H9 (cell line): Measurements from ENCODE around the gene CINP. TPM values are rescaled to one million over a fixed set of nuclear protein-coding genes. Genes with fewer than 3 reads are reported as not detected.

ENCODE experiments used
- DNase-seq: peaks from one replicate; pipeline ENCODE4 v3.0.0-alpha.2; 2017
- H2AFZ ChIP-seq: one replicate; pipeline ENCODE4 v1.6.1; 2013; ENCODE audit warnings: mild to moderate bottlenecking, low read length, control low read depth, moderate library complexity
- H2AK5ac ChIP-seq: 2 replicates; pipeline ENCODE4 v1.6.1; 2013; ENCODE audit warnings: low read length, control low read depth, mixed read lengths; ENCODE audit not compliant: insufficient read length
- H2BK120ac ChIP-seq: one replicate; pipeline ENCODE4 v1.6.1; 2013; ENCODE audit warnings: low read depth, mild to moderate bottlenecking, low read length, control low read depth, inconsistent platforms; ENCODE audit not compliant: poor library complexity, severe bottlenecking
- H2BK12ac ChIP-seq: 2 replicates; pipeline ENCODE4 v1.6.1; 2013; ENCODE audit warnings: low read length, control low read depth, mixed read lengths, low read depth; ENCODE audit not compliant: insufficient read length
- H2BK15ac ChIP-seq: 2 replicates; pipeline ENCODE4 v1.6.1; 2013; ENCODE audit warnings: low read depth, low read length, control low read depth
- H2BK20ac ChIP-seq: one replicate; pipeline ENCODE4 v1.6.1; 2013; ENCODE audit warnings: low read depth, mild to moderate bottlenecking, low read length, control low read depth, inconsistent platforms; ENCODE audit not compliant: poor library complexity, severe bottlenecking
- H2BK5ac ChIP-seq: 2 replicates; pipeline ENCODE4 v1.6.1; 2013; ENCODE audit warnings: low read length, control low read depth, mixed read lengths; ENCODE audit not compliant: insufficient read length
- H3K14ac ChIP-seq: 2 replicates; pipeline ENCODE4 v1.6.1; 2013; ENCODE audit warnings: low read length, control low read depth; ENCODE audit not compliant: insufficient read depth
- H3K18ac ChIP-seq: 2 replicates; pipeline ENCODE4 v1.6.1; 2013; ENCODE audit warnings: low read depth, mild to moderate bottlenecking, mixed read lengths, low read length, control low read depth; ENCODE audit not compliant: insufficient read length
- H3K23ac ChIP-seq: 2 replicates; pipeline ENCODE4 v1.6.1; 2013; ENCODE audit warnings: low read length, control low read depth, mixed read lengths, low read depth; ENCODE audit not compliant: insufficient read length
- H3K23me2 ChIP-seq: 2 replicates; pipeline ENCODE4 v1.6.1; 2013; ENCODE audit warnings: low read depth, mild to moderate bottlenecking, mixed read lengths, low read length, control low read depth; ENCODE audit not compliant: insufficient read length, poor library complexity, severe bottlenecking
- H3K27ac ChIP-seq: 2 replicates; pipeline ENCODE4 v1.5.1; 2013; ENCODE audit warnings: low read length, control low read depth, mixed read lengths, low read depth; ENCODE audit not compliant: insufficient read length
- H3K27me3 ChIP-seq: 2 replicates; pipeline ENCODE4 v1.6.1; 2013; ENCODE audit warnings: low read length, control low read depth, inconsistent platforms; ENCODE audit not compliant: insufficient read depth
- H3K4ac ChIP-seq: 2 replicates; pipeline ENCODE4 v1.6.1; 2013; ENCODE audit warnings: low read depth, mild to moderate bottlenecking, control low read depth, inconsistent platforms, low read length, moderate library complexity
- H3K4me1 ChIP-seq: 2 replicates; pipeline ENCODE4 v1.6.1; 2013; ENCODE audit warnings: low read length, control low read depth, inconsistent platforms; ENCODE audit not compliant: insufficient read depth
- H3K4me2 ChIP-seq: 2 replicates; pipeline ENCODE4 v1.6.1; 2013; ENCODE audit warnings: low read length, control low read depth, mixed read lengths; ENCODE audit not compliant: insufficient read length, insufficient read depth
- H3K56ac ChIP-seq: 2 replicates; pipeline ENCODE4 v1.6.1; 2013; ENCODE audit warnings: low read depth, mild to moderate bottlenecking, mixed read lengths, low read length, control low read depth; ENCODE audit not compliant: insufficient read length
- H3K79me1 ChIP-seq: 2 replicates; pipeline ENCODE4 v1.6.1; 2013; ENCODE audit warnings: low read depth, mild to moderate bottlenecking, moderate library complexity, low read length, control low read depth, inconsistent platforms; ENCODE audit not compliant: insufficient read depth, poor library complexity, severe bottlenecking
- H3K79me2 ChIP-seq: 2 replicates; pipeline ENCODE4 v1.6.1; 2013; ENCODE audit warnings: low read length, control low read depth, inconsistent platforms; ENCODE audit not compliant: insufficient read depth
- H3K9ac ChIP-seq: 2 replicates; pipeline ENCODE4 v1.6.1; 2013; ENCODE audit warnings: low read length, control low read depth, mixed read lengths; ENCODE audit not compliant: insufficient read length; ENCODE audit errors: extremely low read depth
- H3K9me3 ChIP-seq: one replicate; pipeline ENCODE4 v1.6.1; 2013; ENCODE audit warnings: low read depth, low read length, inconsistent platforms; ENCODE audit not compliant: control insufficient read depth
- H3T11ph ChIP-seq: one replicate; pipeline ENCODE4 v1.6.1; 2013; ENCODE audit warnings: mild to moderate bottlenecking, low read length, control low read depth, inconsistent platforms
- H4K20me1 ChIP-seq: one replicate; pipeline ENCODE4 v1.6.1; 2013; ENCODE audit not compliant: control insufficient read depth, insufficient read length, insufficient read depth
- H4K5ac ChIP-seq: 2 replicates; pipeline ENCODE4 v1.6.1; 2013; ENCODE audit warnings: low read depth, mild to moderate bottlenecking, mixed read lengths, low read length, control low read depth; ENCODE audit not compliant: insufficient read length
- H4K8ac ChIP-seq: replicated peaks from 2 replicates; pipeline ENCODE4 v1.6.1; 2013; ENCODE audit warnings: low read length, control low read depth, mixed read lengths, low read depth; ENCODE audit not compliant: insufficient read length
- H4K91ac ChIP-seq: 2 replicates; pipeline ENCODE4 v1.6.1; 2013; ENCODE audit warnings: low read depth, mild to moderate bottlenecking, moderate library complexity, mixed read lengths, low read length, control low read depth; ENCODE audit not compliant: insufficient read length
- H3K27ac Mint-ChIP-seq, 3 experiments: 2 replicates in 2 of 3; 3 replicates in 1 of 3; pipeline ENCODE4 v1.8.0; 2020 to 2021; ENCODE audit warnings: mixed read lengths in 3 of 3, mild to moderate bottlenecking in 1 of 3, moderate library complexity in 1 of 3
- H3K27me3 Mint-ChIP-seq: 2 replicates; pipeline ENCODE4 v1.8.0; 2021; ENCODE audit warnings: low read depth, mild to moderate bottlenecking, moderate library complexity, mixed read lengths
- H3K36me3 Mint-ChIP-seq, 3 experiments: 2 replicates in 2 of 3; 3 replicates in 1 of 3; pipeline ENCODE4 v1.8.0; 2020 to 2021; ENCODE audit warnings: low read depth in 3 of 3, mixed read lengths in 3 of 3; ENCODE audit not compliant: insufficient read depth in 1 of 3
- H3K4me1 Mint-ChIP-seq, 2 experiments: 2 replicates each; pipeline ENCODE4 v1.8.0; 2020; ENCODE audit warnings: mixed read lengths in 2 of 2
- H3K4me3 Mint-ChIP-seq, 2 experiments: 2 replicates in 1 of 2; 3 replicates in 1 of 2; pipeline ENCODE4 v1.8.0; 2020 to 2021; ENCODE audit warnings: mild to moderate bottlenecking in 2 of 2, mixed read lengths in 2 of 2, moderate library complexity in 1 of 2
- H3K9me3 Mint-ChIP-seq, 2 experiments: 2 replicates in 1 of 2; 3 replicates in 1 of 2; pipeline ENCODE4 v1.8.0; 2020; ENCODE audit warnings: mild to moderate bottlenecking in 2 of 2, mixed read lengths in 2 of 2, moderate library complexity in 1 of 2
- whole genome bisulfite sequencing: extraction: QIAGEN DNeasy Blood & Tissue Kit; methylation state at CpG from one replicate; pipeline ENCODE4 v1.1.7; 2013; ENCODE audit warnings: missing lambda C conversion rate, low lambda C conversion rate, mixed read lengths; ENCODE audit not compliant: insufficient read length; ENCODE audit errors: extremely low coverage; 5-methylcytosine and 5-hydroxymethylcytosine counted together
- total RNA-seq: library from RNA; stranded (reverse); gene quantifications from 2 replicates; pipeline ENCODE4 v1.2.1, GENCODE V29; 2021
- TF ChIP-seq, protein P1 (sequence below): fragments of 200-600 bp; sonication (generic); conservative IDR thresholded peaks from 3 replicates; pipeline ENCODE4 v1.8.0; 2021; ENCODE audit warnings: antibody characterized with exemption, mild to moderate bottlenecking

The CINP gene
- total RNA-seq, 1 experiment from 2014 or later, result 39.5 TPM

GRCh38 chr14:102353126-102353619 lies 9.5 kb downstream of the CINP start:
- TF ChIP-seq, protein P1, sequence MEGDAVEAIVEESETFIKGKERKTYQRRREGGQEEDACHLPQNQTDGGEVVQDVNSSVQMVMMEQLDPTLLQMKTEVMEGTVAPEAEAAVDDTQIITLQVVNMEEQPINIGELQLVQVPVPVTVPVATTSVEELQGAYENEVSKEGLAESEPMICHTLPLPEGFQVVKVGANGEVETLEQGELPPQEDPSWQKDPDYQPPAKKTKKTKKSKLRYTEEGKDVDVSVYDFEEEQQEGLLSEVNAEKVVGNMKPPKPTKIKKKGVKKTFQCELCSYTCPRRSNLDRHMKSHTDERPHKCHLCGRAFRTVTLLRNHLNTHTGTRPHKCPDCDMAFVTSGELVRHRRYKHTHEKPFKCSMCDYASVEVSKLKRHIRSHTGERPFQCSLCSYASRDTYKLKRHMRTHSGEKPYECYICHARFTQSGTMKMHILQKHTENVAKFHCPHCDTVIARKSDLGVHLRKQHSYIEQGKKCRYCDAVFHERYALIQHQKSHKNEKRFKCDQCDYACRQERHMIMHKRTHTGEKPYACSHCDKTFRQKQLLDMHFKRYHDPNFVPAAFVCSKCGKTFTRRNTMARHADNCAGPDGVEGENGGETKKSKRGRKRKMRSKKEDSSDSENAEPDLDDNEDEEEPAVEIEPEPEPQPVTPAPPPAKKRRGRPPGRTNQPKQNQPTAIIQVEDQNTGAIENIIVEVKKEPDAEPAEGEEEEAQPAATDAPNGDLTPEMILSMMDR, result no peak
- no peak overlapping the region for H3K23ac ChIP-seq
- H4K20me1 ChIP-seq, result no peaks in the 10 kb centered on the region
- Mint-ChIP-seq H3K27me3 (no peaks in the 10 kb centered on the region), H3K4me1 (no peaks in the 10 kb centered on the region), H3K36me3 (peaks cover 19 to 69% (median 33%) of the 10 kb centered on the region in 3 experiments; a peak in 6 of 7 replicates), H3K9me3 (no peaks in the 10 kb centered on the region), H3K27ac (peak overlapping the region in 1 of 3 experiments; percentile 67; a peak in 2 of 7 replicates), H3K4me3 (no peak overlapping the region)
- no peak overlapping the region for H3K4ac ChIP-seq
- no peaks in the 10 kb centered on the region for H3K4me1 ChIP-seq
- no peaks in the 10 kb centered on the region for H3K23me2 ChIP-seq
- no peak overlapping the region for H3K9ac ChIP-seq
- no peak overlapping the region for H2AFZ ChIP-seq
- no peak overlapping the region for H3K18ac ChIP-seq
- H3K27ac ChIP-seq, result no peak overlapping the region
- no peak overlapping the region for H2BK120ac ChIP-seq
- no peak overlapping the region for H3K4me2 ChIP-seq
- no peak overlapping the region for H4K91ac ChIP-seq
- no CpG with 5 or more reads among the region's 8 CpGs for WGBS
- no peak overlapping the region for H2BK15ac ChIP-seq
- no peak overlapping the region for H4K5ac ChIP-seq
- no peak for DNase-seq
- no peaks in the 10 kb centered on the region for H3K79me2 ChIP-seq
- H2BK5ac ChIP-seq, result no peak overlapping the region
- no peak overlapping the region for H4K8ac ChIP-seq
- H3T11ph ChIP-seq, result no peak overlapping the region
- H3K9me3 ChIP-seq, result no peaks in the 10 kb centered on the region
- no peaks in the 10 kb centered on the region for H3K79me1 ChIP-seq
- no peaks in the 10 kb centered on the region for H3K27me3 ChIP-seq
- no peak overlapping the region for H3K14ac ChIP-seq
- no peak overlapping the region for H2BK12ac ChIP-seq
- no peak overlapping the region for H2BK20ac ChIP-seq
- H3K56ac ChIP-seq, result no peak overlapping the region
- no peak overlapping the region for H2AK5ac ChIP-seq
